ENCODE data around the gene RBM14.

The RBM14 gene

DNA sequence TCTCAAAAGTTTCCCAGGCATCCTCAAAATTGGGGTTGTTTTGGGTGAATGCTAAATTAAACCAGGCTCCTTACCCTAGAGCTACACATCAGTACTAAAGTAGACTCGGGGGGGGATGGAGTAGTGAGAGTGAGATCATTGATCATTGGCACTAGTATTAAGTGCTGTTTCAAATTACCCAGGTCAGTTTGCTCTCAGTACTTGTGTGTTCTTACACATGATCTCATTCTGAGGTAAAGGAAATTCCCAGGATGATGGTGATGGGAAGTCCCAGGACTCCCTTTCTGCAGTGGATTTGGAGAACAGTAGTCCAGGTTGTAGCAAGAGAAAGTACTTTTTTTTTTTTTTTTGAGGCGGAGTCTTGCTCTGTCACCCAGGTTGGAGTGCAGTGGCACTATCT lies 34.6 kb downstream of the RBM14 start:
- H3K27ac ChIP-seq (replicated peaks), result no peak overlapping the region
- H3K4me3 ChIP-seq (replicated peaks; ENCODE audit: insufficient read depth, low read length), result no peak overlapping the region
- DNase-seq (ENCODE audit: low read depth in 1 of 2, low spot score in 1 of 2), result no peak
- H3K27me3 ChIP-seq (ENCODE audit: insufficient read depth, poor library complexity, severe bottlenecking), result no peaks in the 10 kb centered on the region
- no peak for TF ChIP-seq SPI1 (IDR thresholded peaks at IDR 0.05; ENCODE audit: borderline replicate concordance, low read depth)

DNA sequence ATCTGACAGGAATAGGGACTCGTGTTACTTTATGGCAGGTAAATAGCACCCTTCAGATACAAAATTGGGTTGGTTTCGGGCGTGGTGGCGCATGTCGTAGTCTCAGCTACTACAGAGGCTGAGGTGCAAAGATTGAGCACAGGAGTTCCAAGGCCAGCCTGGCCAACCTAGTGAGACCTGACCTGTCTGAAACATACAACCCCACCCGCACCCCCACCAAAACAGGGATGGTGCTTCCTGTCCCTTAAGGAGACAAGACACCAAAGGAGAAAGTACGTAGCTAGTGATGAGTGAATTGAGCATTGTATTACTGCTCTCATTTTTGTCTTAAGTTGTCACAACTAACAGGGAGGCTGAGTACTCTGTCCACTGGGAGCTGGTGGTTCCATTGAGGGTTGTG lies 36.2 kb downstream of the RBM14 start:
- H3K27me3 ChIP-seq (ENCODE audit: insufficient read depth, poor library complexity, severe bottlenecking), result no peaks in the 10 kb centered on the region
- DNase-seq (ENCODE audit: low read depth in 1 of 2, low spot score in 1 of 2), result no peak
- TF ChIP-seq, protein P1, sequence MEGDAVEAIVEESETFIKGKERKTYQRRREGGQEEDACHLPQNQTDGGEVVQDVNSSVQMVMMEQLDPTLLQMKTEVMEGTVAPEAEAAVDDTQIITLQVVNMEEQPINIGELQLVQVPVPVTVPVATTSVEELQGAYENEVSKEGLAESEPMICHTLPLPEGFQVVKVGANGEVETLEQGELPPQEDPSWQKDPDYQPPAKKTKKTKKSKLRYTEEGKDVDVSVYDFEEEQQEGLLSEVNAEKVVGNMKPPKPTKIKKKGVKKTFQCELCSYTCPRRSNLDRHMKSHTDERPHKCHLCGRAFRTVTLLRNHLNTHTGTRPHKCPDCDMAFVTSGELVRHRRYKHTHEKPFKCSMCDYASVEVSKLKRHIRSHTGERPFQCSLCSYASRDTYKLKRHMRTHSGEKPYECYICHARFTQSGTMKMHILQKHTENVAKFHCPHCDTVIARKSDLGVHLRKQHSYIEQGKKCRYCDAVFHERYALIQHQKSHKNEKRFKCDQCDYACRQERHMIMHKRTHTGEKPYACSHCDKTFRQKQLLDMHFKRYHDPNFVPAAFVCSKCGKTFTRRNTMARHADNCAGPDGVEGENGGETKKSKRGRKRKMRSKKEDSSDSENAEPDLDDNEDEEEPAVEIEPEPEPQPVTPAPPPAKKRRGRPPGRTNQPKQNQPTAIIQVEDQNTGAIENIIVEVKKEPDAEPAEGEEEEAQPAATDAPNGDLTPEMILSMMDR (IDR thresholded peaks at IDR 0.05; ENCODE audit: insufficient read depth, low read length), result no peak
- TF ChIP-seq, protein P2, sequence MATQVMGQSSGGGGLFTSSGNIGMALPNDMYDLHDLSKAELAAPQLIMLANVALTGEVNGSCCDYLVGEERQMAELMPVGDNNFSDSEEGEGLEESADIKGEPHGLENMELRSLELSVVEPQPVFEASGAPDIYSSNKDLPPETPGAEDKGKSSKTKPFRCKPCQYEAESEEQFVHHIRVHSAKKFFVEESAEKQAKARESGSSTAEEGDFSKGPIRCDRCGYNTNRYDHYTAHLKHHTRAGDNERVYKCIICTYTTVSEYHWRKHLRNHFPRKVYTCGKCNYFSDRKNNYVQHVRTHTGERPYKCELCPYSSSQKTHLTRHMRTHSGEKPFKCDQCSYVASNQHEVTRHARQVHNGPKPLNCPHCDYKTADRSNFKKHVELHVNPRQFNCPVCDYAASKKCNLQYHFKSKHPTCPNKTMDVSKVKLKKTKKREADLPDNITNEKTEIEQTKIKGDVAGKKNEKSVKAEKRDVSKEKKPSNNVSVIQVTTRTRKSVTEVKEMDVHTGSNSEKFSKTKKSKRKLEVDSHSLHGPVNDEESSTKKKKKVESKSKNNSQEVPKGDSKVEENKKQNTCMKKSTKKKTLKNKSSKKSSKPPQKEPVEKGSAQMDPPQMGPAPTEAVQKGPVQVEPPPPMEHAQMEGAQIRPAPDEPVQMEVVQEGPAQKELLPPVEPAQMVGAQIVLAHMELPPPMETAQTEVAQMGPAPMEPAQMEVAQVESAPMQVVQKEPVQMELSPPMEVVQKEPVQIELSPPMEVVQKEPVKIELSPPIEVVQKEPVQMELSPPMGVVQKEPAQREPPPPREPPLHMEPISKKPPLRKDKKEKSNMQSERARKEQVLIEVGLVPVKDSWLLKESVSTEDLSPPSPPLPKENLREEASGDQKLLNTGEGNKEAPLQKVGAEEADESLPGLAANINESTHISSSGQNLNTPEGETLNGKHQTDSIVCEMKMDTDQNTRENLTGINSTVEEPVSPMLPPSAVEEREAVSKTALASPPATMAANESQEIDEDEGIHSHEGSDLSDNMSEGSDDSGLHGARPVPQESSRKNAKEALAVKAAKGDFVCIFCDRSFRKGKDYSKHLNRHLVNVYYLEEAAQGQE (IDR thresholded peaks at IDR 0.05; ENCODE audit: insufficient replicate concordance, low read depth), result no peak
- TF ChIP-seq GABPA (IDR thresholded peaks at IDR 0.05; ENCODE audit: low read depth), result no peak
- no peak for TF ChIP-seq SPI1 (IDR thresholded peaks at IDR 0.05; ENCODE audit: borderline replicate concordance, low read depth)
- 0 out of 2 replicates have a peak, but pooled peaks have one; percentile 16 for TF ChIP-seq POLR2AphosphoS5 (IDR thresholded peaks at IDR 0.05; ENCODE audit: low read depth)
- no peak overlapping the region for H3K4me3 ChIP-seq (replicated peaks; ENCODE audit: insufficient read depth, low read length)
- no peak overlapping the region for H3K27ac ChIP-seq (replicated peaks)

DNA sequence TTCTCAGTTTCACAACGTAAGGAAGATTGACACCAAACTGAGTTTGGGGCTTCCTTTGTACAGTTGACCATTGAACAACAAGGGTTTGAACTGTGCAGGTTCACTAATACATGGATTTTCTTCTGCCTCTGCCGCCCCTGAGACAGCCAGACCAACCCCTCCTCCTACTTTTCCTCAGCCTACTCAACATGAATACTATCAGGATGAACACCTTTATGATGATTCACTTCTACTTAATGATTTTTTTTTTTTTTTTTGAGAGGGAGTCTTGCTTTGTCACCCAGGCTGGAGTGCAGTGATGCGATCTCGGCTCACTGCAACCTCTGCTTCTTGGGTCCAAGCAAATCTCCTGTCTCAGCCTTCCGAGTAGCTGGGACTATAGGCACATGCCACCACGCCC lies 36.7 kb downstream of the RBM14 start:
- no peak for TF ChIP-seq POLR2AphosphoS5 (IDR thresholded peaks at IDR 0.05; ENCODE audit: low read depth)
- no peak for TF ChIP-seq GABPA (IDR thresholded peaks at IDR 0.05; ENCODE audit: low read depth)
- Histone ChIP-seq H3K27ac (replicated peaks) (no peak overlapping the region), H3K4me3 (replicated peaks; ENCODE audit: insufficient read depth, low read length) (no peak overlapping the region), H3K27me3 (ENCODE audit: insufficient read depth, poor library complexity, severe bottlenecking) (no peaks in the 10 kb centered on the region)
- DNase-seq (ENCODE audit: low read depth in 1 of 2, low spot score in 1 of 2), result no peak

DNA sequence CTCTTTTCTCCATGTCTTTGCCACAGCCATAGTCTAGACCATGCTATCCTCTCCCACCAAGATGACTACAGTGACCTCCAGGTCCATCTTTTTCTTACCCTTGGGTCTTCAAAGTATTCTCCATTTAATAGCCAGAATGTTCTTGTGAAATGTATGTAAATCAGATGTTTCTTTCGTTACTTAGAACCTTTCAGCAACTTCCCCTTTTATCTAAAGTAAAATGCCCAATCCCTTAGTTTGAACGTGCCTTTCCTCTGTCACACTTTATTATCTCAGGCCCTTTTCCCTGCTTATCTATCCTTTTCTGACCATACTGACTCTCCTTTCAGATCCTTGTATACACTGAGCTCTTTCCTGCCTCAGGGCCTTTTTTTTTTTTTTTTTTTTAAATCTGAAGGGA lies 43.3 kb downstream of the RBM14 start:
- DNase-seq (ENCODE audit: low read depth in 1 of 2, low spot score in 1 of 2), result no peak
- 0 out of 2 replicates have a peak, but pooled peaks have one; percentile 26 for TF ChIP-seq POLR2AphosphoS5 (IDR thresholded peaks at IDR 0.05; ENCODE audit: low read depth)
- TF ChIP-seq, protein P1 (IDR thresholded peaks at IDR 0.05; ENCODE audit: insufficient read depth, low read length), result no peak
- no peak; the same call in 1 of the 2 replicates for TF ChIP-seq SPI1 (IDR thresholded peaks at IDR 0.05; ENCODE audit: borderline replicate concordance, low read depth)
- Histone ChIP-seq H3K27ac (replicated peaks) (no peak overlapping the region; the same call in 1 of the 2 replicates), H3K4me3 (replicated peaks; ENCODE audit: insufficient read depth, low read length) (no peak overlapping the region), H3K27me3 (ENCODE audit: insufficient read depth, poor library complexity, severe bottlenecking) (no peaks in the 10 kb centered on the region)

DNA sequence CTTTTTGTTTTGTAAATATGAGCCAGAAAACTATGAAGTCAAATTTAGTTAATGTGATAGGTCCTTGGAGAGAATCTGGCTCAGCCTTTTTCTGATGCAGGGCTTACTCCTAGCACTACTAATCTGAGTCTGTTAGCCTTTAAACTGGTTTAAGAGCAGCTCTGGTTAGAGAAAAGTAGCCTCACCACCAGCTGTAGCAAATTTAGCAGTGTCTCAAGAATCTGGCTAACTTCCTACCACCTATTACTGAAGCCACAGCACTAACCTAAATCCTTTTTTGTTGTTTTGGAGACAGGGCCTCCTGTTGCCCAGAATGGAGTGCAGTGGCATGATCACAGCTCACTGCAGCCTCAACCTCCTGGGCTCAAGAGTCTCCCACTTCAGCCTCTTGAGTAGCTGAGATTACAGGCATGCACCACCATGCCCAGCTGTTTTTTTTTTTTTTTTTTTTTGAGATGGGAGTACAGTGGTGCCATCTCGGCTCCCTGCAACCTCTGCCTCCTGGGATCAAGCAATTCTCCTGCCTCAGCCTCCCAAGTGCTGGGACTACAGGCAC lies 47.4 kb downstream of the RBM14 start:
- H3K27ac ChIP-seq (replicated peaks), result no peak overlapping the region
- DNase-seq (ENCODE audit: low read depth in 1 of 2, low spot score in 1 of 2), result no peak

More for the DNA sequence above, 47.4 kb downstream of the RBM14 start:
- Histone ChIP-seq H3K27me3 (ENCODE audit: insufficient read depth, poor library complexity, severe bottlenecking) (no peaks in the 10 kb centered on the region), H3K4me3 (replicated peaks; ENCODE audit: insufficient read depth, low read length) (no peak overlapping the region)
- TF ChIP-seq, protein P1 (IDR thresholded peaks at IDR 0.05; ENCODE audit: insufficient read depth, low read length), result no peak
- TF ChIP-seq SPI1 (IDR thresholded peaks at IDR 0.05; ENCODE audit: borderline replicate concordance, low read depth), result no peak
- TF ChIP-seq, protein P2 (IDR thresholded peaks at IDR 0.05; ENCODE audit: insufficient replicate concordance, low read depth), result no peak
- TF ChIP-seq GABPA (IDR thresholded peaks at IDR 0.05; ENCODE audit: low read depth), result no peak
- TF ChIP-seq POLR2AphosphoS5 (IDR thresholded peaks at IDR 0.05; ENCODE audit: low read depth), result no peak
